Measurements from ENCODE around the gene SLAMF6.
A peak's percentile ranks its signal among the peaks of the same experiment; 100 is the strongest.

Gene SLAMF6

GRCh38 chr1:160547422-160547821, 24.4 kb upstream of the SLAMF6 start:
- no peak overlapping the region for H3K27ac ChIP-seq
- H3K4me2 ChIP-seq = no peak overlapping the region
- H4K20me1 ChIP-seq (ENCODE audit: insufficient read depth) = no peaks in the 10 kb centered on the region
- no peaks in the 10 kb centered on the region for H3K79me2 ChIP-seq (ENCODE audit: insufficient read depth, low read depth)
- no peak overlapping the region for H3K9ac ChIP-seq
- no peaks in the 10 kb centered on the region for H3K4me1 ChIP-seq (ENCODE audit: low read depth, poor library complexity, severe bottlenecking)
- no peaks in the 10 kb centered on the region for H3K36me3 ChIP-seq (ENCODE audit: insufficient read depth)
- H3K4me3 ChIP-seq (IDR thresholded peaks at IDR 0.05; ENCODE audit: insufficient read depth, low read depth, low read length) = no peak overlapping the region
- no peak overlapping the region for H2AFZ ChIP-seq (ENCODE audit: low read depth)
- no peak for TF ChIP-seq CTCF (conservative IDR thresholded peaks at IDR 0.05; ENCODE audit: low read depth, low read length)
- no peaks in the 10 kb centered on the region for H3K27me3 ChIP-seq (ENCODE audit: insufficient read depth, low read depth)

GRCh38 chr1:160546942-160547341, 23.9 kb upstream of the SLAMF6 start:
- Histone ChIP-seq H3K27ac (no peak overlapping the region), H2AFZ (ENCODE audit: low read depth) (no peak overlapping the region), H3K36me3 (ENCODE audit: insufficient read depth) (no peaks in the 10 kb centered on the region), H3K9ac (no peak overlapping the region), H3K27me3 (ENCODE audit: insufficient read depth, low read depth) (no peaks in the 10 kb centered on the region), H3K79me2 (ENCODE audit: insufficient read depth, low read depth) (no peaks in the 10 kb centered on the region), H3K4me3 (IDR thresholded peaks at IDR 0.05; ENCODE audit: insufficient read depth, low read depth, low read length) (no peak overlapping the region), H4K20me1 (ENCODE audit: insufficient read depth) (no peaks in the 10 kb centered on the region), H3K4me2 (no peak overlapping the region), H3K4me1 (ENCODE audit: low read depth, poor library complexity, severe bottlenecking) (no peaks in the 10 kb centered on the region)
- TF ChIP-seq CTCF (conservative IDR thresholded peaks at IDR 0.05; ENCODE audit: low read depth, low read length) = no peak

DNA sequence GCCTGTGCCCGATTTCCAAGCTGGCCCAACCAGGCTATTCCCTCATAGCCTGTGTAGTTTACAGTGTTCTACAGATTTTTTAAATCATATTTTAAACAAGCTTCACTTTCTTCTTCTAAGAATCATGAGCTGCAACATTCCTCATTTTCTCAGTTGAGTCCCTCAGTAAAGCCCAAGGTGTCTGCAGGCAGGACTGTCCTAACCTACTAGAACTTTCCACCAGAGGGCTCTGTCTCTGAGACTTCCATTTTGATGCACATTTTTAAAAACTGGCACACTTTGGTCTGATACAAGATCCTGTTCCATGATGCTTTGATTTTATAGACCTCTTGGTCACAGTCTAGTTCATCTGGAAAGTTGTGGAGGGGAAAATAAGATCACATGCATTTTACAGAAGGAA, 21.6 kb upstream of the SLAMF6 start:
- peak; percentile 83 for TF ChIP-seq CTCF (conservative IDR thresholded peaks at IDR 0.05; ENCODE audit: low read depth, low read length)
- H3K4me1 ChIP-seq (ENCODE audit: low read depth, poor library complexity, severe bottlenecking) = peaks cover 14% of the 10 kb centered on the region

DNA sequence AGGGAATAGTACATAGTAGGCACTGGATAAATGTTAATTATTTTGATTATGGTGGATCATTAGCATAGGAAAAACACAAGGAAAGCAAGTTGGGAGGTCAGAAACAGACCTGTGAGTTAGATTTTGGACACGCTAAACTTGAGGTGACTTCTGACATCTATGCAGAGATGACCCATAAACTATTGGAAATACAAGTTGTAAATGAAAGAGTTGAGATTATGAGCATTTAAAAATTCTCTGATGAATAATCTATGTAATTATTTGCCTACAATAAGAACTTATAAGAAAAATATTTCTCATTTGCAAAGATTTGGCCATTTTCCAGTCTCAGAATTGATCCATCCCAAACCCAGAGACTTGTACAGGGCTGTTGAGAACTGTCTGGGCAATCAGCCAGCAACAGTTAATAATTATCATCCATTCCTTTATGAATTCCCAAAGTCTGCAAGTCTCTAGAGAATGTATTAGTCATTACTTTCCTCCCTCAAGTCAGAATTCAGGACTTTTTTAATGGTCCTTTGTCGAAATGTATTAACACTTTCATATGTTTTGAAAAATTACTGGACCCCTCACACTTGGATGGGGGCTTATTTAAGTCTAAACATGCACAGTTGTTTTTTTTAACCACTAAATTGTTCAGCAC, 19.4 kb upstream of the SLAMF6 start:
- Histone ChIP-seq H3K27ac (no peak overlapping the region), H3K36me3 (ENCODE audit: insufficient read depth) (no peaks in the 10 kb centered on the region)
- no peak for TF ChIP-seq CTCF (conservative IDR thresholded peaks at IDR 0.05; ENCODE audit: low read depth, low read length)

More for the DNA sequence above, 21.6 kb upstream of the SLAMF6 start:
- Histone ChIP-seq H3K4me2 (no peak overlapping the region), H3K27me3 (ENCODE audit: insufficient read depth, low read depth) (no peaks in the 10 kb centered on the region), H3K36me3 (ENCODE audit: insufficient read depth) (no peaks in the 10 kb centered on the region), H3K79me2 (ENCODE audit: insufficient read depth, low read depth) (no peaks in the 10 kb centered on the region), H2AFZ (ENCODE audit: low read depth) (peak overlapping the region; percentile 1; the same call in 1 of the 2 replicates), H3K4me3 (IDR thresholded peaks at IDR 0.05; ENCODE audit: insufficient read depth, low read depth, low read length) (no peak overlapping the region), H3K27ac (no peak overlapping the region), H3K9ac (no peak overlapping the region), H4K20me1 (ENCODE audit: insufficient read depth) (no peaks in the 10 kb centered on the region)

More for the DNA sequence above, 19.4 kb upstream of the SLAMF6 start:
- Histone ChIP-seq H2AFZ (ENCODE audit: low read depth) (no peak overlapping the region), H3K27me3 (ENCODE audit: insufficient read depth, low read depth) (no peaks in the 10 kb centered on the region), H3K79me2 (ENCODE audit: insufficient read depth, low read depth) (no peaks in the 10 kb centered on the region), H3K4me1 (ENCODE audit: low read depth, poor library complexity, severe bottlenecking) (peaks cover 25% of the 10 kb centered on the region), H3K9ac (no peak overlapping the region), H4K20me1 (ENCODE audit: insufficient read depth) (no peaks in the 10 kb centered on the region), H3K4me3 (IDR thresholded peaks at IDR 0.05; ENCODE audit: insufficient read depth, low read depth, low read length) (no peak overlapping the region), H3K4me2 (no peak overlapping the region)
